Neural progenitor cell (in vitro differentiated cells): ENCODE data around the gene ZNF567. TPM values are rescaled to one million over a fixed set of nuclear protein-coding genes. Genes with fewer than 3 reads are reported as not detected.

Experiments used
- DNase-seq: peaks from one replicate; pipeline ENCODE4 v3.0.0-alpha.2; 2016; ENCODE audit warnings: low spot score
- H2AFZ ChIP-seq: fragments of 200-600 bp; sonication (generic); replicated peaks from 2 replicates; pipeline ENCODE4 v1.6.1; 2016; ENCODE audit warnings: antibody characterized with exemption
- H3F3A ChIP-seq: fragments of 200-600 bp; sonication (generic); 2 replicates; pipeline ENCODE4 v1.6.1; 2016; ENCODE audit warnings: antibody characterized with exemption, low read depth
- H3K27ac ChIP-seq: fragments of 200-600 bp; sonication (generic); 2 replicates; pipeline ENCODE4 v1.5.1; 2016; ENCODE audit warnings: mild to moderate bottlenecking
- H3K27me3 ChIP-seq: fragments of 200-600 bp; sonication (generic); 2 replicates; pipeline ENCODE4 v1.6.1; 2016; ENCODE audit warnings: mild to moderate bottlenecking, moderate library complexity
- H3K36me3 ChIP-seq: fragments of 200-600 bp; sonication (generic); 2 replicates; pipeline ENCODE4 v1.5.1; 2016
- H3K4me1 ChIP-seq: fragments of 200-600 bp; sonication (generic); 2 replicates; pipeline ENCODE4 v1.6.1; 2016; ENCODE audit warnings: mixed run types
- H3K4me2 ChIP-seq: fragments of 200-600 bp; sonication (generic); 2 replicates; pipeline ENCODE4 v1.6.1; 2016
- H3K4me3 ChIP-seq: fragments of 200-600 bp; sonication (generic); 2 replicates; pipeline ENCODE4 v1.5.1; 2016
- H3K79me2 ChIP-seq: fragments of 200-600 bp; sonication (generic); 2 replicates; pipeline ENCODE4 v1.6.1; 2016; ENCODE audit warnings: low read depth
- H3K9ac ChIP-seq: fragments of 200-600 bp; sonication (generic); 2 replicates; pipeline ENCODE4 v1.6.1; 2016
- H3K9me3 ChIP-seq: fragments of 200-600 bp; sonication (generic); 2 replicates; pipeline ENCODE4 v1.5.1; 2016; ENCODE audit warnings: low read depth
- H4K20me1 ChIP-seq: fragments of 200-600 bp; sonication (generic); 2 replicates; pipeline ENCODE4 v1.6.1; 2016; ENCODE audit warnings: low read depth
- H3K27ac Mint-ChIP-seq: 3 replicates; pipeline ENCODE4 v1.8.0; 2021; ENCODE audit warnings: mixed read lengths
- H3K27me3 Mint-ChIP-seq: 2 replicates; pipeline ENCODE4 v1.8.0; 2022; ENCODE audit warnings: low read depth, mild to moderate bottlenecking, inconsistent platforms, moderate library complexity, mixed read lengths; ENCODE audit not compliant: insufficient read depth
- H3K36me3 Mint-ChIP-seq: 3 replicates; pipeline ENCODE4 v1.8.0; 2021; ENCODE audit warnings: mixed read lengths
- H3K4me1 Mint-ChIP-seq: 3 replicates; pipeline ENCODE4 v1.8.0; 2021; ENCODE audit warnings: mixed read lengths
- H3K4me3 Mint-ChIP-seq: 3 replicates; pipeline ENCODE4 v1.8.0; 2021; ENCODE audit warnings: mild to moderate bottlenecking, moderate library complexity, mixed read lengths
- H3K9me3 Mint-ChIP-seq: 3 replicates; pipeline ENCODE4 v1.8.0; 2020; ENCODE audit warnings: mixed read lengths
- CTCF ChIP-seq: fragments of 200-600 bp; sonication (generic); IDR thresholded peaks from 2 replicates; pipeline ENCODE4 v1.5.1; 2017; ENCODE audit warnings: antibody characterized with exemption, mild to moderate bottlenecking
- EZH2 ChIP-seq: fragments of 200-600 bp; sonication (generic); IDR thresholded peaks from 2 replicates; pipeline ENCODE4 v1.6.1; 2017; ENCODE audit warnings: antibody characterized with exemption, mild to moderate bottlenecking, moderate library complexity
- EZH2phosphoT487 ChIP-seq: fragments of 200-600 bp; sonication (generic); IDR thresholded peaks from 2 replicates; pipeline ENCODE4 v1.6.1; 2017; ENCODE audit warnings: antibody characterized with exemption
- total RNA-seq: library from RNA; depleted of rRNA; stranded (reverse); fragments of >200 nt; gene quantifications from 2 replicates; pipeline ENCODE4 v1.2.3, GENCODE V29; 2015; ENCODE audit warnings: low replicate concordance

ZNF567 gene
- total RNA-seq, 1 donor from 2014 or later: 27.7 TPM

DNA sequence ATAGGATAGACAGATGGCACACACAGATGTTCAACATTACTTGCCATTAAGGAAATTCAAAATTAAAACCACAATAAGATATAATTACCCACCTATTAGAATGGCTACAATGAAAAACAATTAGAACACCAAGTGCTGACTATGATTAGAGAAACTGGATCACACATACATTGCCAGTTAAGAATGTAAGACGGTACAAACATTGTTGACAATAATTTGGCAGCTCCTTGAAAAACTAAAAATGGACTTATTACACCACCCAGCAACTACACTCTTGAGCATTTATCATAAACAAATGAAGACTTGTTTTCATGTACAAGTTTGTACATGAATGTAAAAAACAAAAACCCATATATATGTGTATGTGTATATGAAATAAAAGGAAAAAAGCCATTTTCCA is 34.5 kb upstream of the ZNF567 start:
- no peak overlapping the region for H3K4me2 ChIP-seq
- H3K27ac Mint-ChIP-seq: no peak overlapping the region
- H3K9me3 ChIP-seq: peaks cover 14% of the 10 kb centered on the region
- no peaks in the 10 kb centered on the region for H3K27me3 Mint-ChIP-seq
- no peaks in the 10 kb centered on the region for H3K27me3 ChIP-seq
- DNase-seq: no peak
- no peak overlapping the region for H3K9ac ChIP-seq
- H3K4me3 ChIP-seq: no peak overlapping the region
- H4K20me1 ChIP-seq: no peaks in the 10 kb centered on the region
- peaks cover 57% of the 10 kb centered on the region for H3K36me3 Mint-ChIP-seq
- no peak overlapping the region for H3K27ac ChIP-seq
- no peak overlapping the region for H3K4me3 Mint-ChIP-seq
- H3K79me2 ChIP-seq: no peaks in the 10 kb centered on the region
- no peak overlapping the region for H2AFZ ChIP-seq
- H3K4me1 Mint-ChIP-seq: no peaks in the 10 kb centered on the region
- no peaks in the 10 kb centered on the region for H3K4me1 ChIP-seq
- no peaks in the 10 kb centered on the region for H3F3A ChIP-seq
- H3K36me3 ChIP-seq: peaks cover 54% of the 10 kb centered on the region
- peaks cover 46% of the 10 kb centered on the region for H3K9me3 Mint-ChIP-seq
- TF ChIP-seq EZH2: no peak
- no peak for TF ChIP-seq EZH2phosphoT487
- TF ChIP-seq CTCF: no peak

DNA sequence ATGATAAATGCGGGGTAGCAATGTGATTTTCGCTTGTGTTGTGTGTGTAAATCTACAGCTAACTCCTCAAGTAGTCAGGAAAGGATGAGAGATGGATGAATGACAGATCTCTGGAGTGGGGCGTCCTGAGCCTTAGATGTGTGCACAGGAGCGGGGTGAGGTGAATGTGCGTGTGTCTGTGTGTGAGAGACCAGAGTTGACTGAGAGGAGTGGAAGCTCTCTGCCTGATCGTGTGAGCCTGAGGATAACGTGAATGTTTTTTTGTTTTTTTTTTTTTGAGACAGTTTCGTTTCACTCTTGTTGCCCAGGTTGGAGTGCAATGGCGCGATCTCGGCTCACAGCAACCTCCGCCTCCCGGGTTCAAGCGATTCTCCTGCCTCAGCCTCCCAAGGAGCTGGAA is 21.6 kb upstream of the ZNF567 start:
- DNase-seq: no peak
- Mint-ChIP-seq H3K9me3 (peaks cover 72% of the 10 kb centered on the region), H3K4me3 (peak overlapping the region; percentile 98), H3K27ac (peak overlapping the region; percentile 25), H3K4me1 (peaks cover 10% of the 10 kb centered on the region), H3K27me3 (peaks cover 10% of the 10 kb centered on the region), H3K36me3 (peaks cover 56% of the 10 kb centered on the region)
- no peaks in the 10 kb centered on the region for H3K9me3 ChIP-seq
- H3K4me2 ChIP-seq: peak overlapping the region; percentile 71
- H3K36me3 ChIP-seq: peaks cover 8% of the 10 kb centered on the region
- peak overlapping the region; percentile 100 for H2AFZ ChIP-seq
- H3K27ac ChIP-seq: no peak overlapping the region
- peak overlapping the region; percentile 97 for H3K4me3 ChIP-seq
- peaks cover 4% of the 10 kb centered on the region for H3F3A ChIP-seq
- peaks cover 6% of the 10 kb centered on the region for H3K4me1 ChIP-seq
- TF ChIP-seq CTCF (no peak), EZH2phosphoT487 (no peak), EZH2 (no peak)
- H3K79me2 ChIP-seq: peaks cover 53% of the 10 kb centered on the region
- H4K20me1 ChIP-seq: no peaks in the 10 kb centered on the region
- peak overlapping the region; percentile 61 for H3K9ac ChIP-seq
- no peaks in the 10 kb centered on the region for H3K27me3 ChIP-seq

DNA sequence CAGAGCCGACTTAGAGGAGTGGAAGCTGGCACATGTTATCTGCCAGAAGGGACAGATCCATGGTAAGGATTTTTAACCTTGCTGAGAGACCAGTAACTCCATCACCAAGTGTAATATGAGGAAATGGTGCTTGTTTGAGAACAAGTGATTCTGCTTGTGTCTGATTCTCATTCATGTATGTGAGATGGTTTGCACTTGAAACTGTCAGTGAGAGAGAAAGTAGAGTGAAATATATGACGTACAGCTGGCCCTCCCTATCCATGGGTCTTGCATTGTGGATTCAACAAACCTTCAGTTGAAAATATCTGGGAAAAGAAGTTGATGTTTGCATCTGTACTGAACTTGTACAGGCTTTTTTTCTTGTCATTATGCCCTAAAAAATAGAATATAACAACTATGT is 18.8 kb upstream of the ZNF567 start:
- H3K36me3 ChIP-seq: peaks cover 8% of the 10 kb centered on the region
- H3K36me3 Mint-ChIP-seq: peaks cover 50% of the 10 kb centered on the region
- no peak overlapping the region for H3K27ac Mint-ChIP-seq
- peaks cover 77% of the 10 kb centered on the region for H3K9me3 Mint-ChIP-seq
- no peak overlapping the region for H2AFZ ChIP-seq
- peak overlapping the region; percentile 97 for H3K4me3 ChIP-seq
- no peaks in the 10 kb centered on the region for H3K27me3 ChIP-seq
- peak overlapping the region; percentile 55 for H3K4me2 ChIP-seq
- H3K27ac ChIP-seq: no peak overlapping the region
- peaks cover 74% of the 10 kb centered on the region for H3K79me2 ChIP-seq
- H3K27me3 Mint-ChIP-seq: peaks cover 10% of the 10 kb centered on the region
- peaks cover 4% of the 10 kb centered on the region for H3F3A ChIP-seq
- no peaks in the 10 kb centered on the region for H3K9me3 ChIP-seq
- DNase-seq: no peak
- H3K9ac ChIP-seq: no peak overlapping the region
- H3K4me1 ChIP-seq: peaks cover 6% of the 10 kb centered on the region
- H3K4me3 Mint-ChIP-seq: peak overlapping the region; percentile 59
- TF ChIP-seq CTCF (no peak), EZH2phosphoT487 (no peak), EZH2 (no peak)
- H3K4me1 Mint-ChIP-seq: peaks cover 10% of the 10 kb centered on the region
- no peaks in the 10 kb centered on the region for H4K20me1 ChIP-seq
